HepG2 (cell line): ENCODE results near the gene GRB2. TPM values are rescaled to one million over a fixed set of nuclear protein-coding genes. Genes with fewer than 3 reads are reported as not detected.

Source experiments
- ARNT2 ChIP-seq: sonication (generic); formaldehyde crosslinking; IDR thresholded peaks from 2 replicates; pipeline ENCODE4 v1.8.0; 2022; ENCODE audit warnings: mild to moderate bottlenecking, low read depth, missing genetic modification reagents, moderate library complexity
- ELF3 ChIP-seq: IDR thresholded peaks from 2 replicates; pipeline ENCODE4 v1.6.1; 2016; ENCODE audit warnings: missing genetic modification reagents, missing compliant biosample characterization
- EP300 ChIP-seq, 3 experiments: sonication (generic) in 1 of 3; formaldehyde crosslinking in 1 of 3; IDR thresholded peaks; 2 replicates each; pipeline versions ENCODE4 v1.5.1 to v1.6.1; 2011 to 2020; ENCODE audit warnings: low read depth in 2 of 3, low read length in 2 of 3, borderline replicate concordance in 1 of 3, improper control_type of control experiment in 1 of 3, mild to moderate bottlenecking in 1 of 3, missing genetic modification reagents in 1 of 3, moderate library complexity in 1 of 3
- HNRNPLL ChIP-seq: fragments of 200-400 bp; formaldehyde crosslinking; IDR thresholded peaks from 2 replicates; pipeline ENCODE4 v1.6.1; 2017; ENCODE audit warnings: mild to moderate bottlenecking, low read depth, low read length; ENCODE audit not compliant: poor library complexity, severe bottlenecking
- NFE2L1 ChIP-seq: sonication (generic); formaldehyde crosslinking; IDR thresholded peaks from 2 replicates; pipeline ENCODE4 v1.4.0; 2020; ENCODE audit warnings: missing genetic modification reagents, mild to moderate bottlenecking, borderline replicate concordance
- NFYB ChIP-seq: sonication (generic); formaldehyde crosslinking; IDR thresholded peaks from 2 replicates; pipeline ENCODE4 v1.4.0; 2020; ENCODE audit warnings: missing genetic modification reagents
- PHF21A ChIP-seq: sonication (generic); formaldehyde crosslinking; IDR thresholded peaks from 2 replicates; pipeline ENCODE4 v1.5.0; 2020; ENCODE audit warnings: mild to moderate bottlenecking, missing genetic modification reagents
- RARA ChIP-seq: IDR thresholded peaks from 2 replicates; pipeline ENCODE4 v1.6.1; 2016; ENCODE audit warnings: missing genetic modification reagents, missing compliant biosample characterization
- ZNF12 ChIP-seq: sonication (generic); formaldehyde crosslinking; IDR thresholded peaks from 2 replicates; pipeline ENCODE4 v1.5.0; 2020; ENCODE audit warnings: missing genetic modification reagents
- polyA plus RNA-seq, 8 experiments: library from polyadenylated mRNA; depleted of rRNA in 3 of 8; stranded (reverse) in 7 of 8; unstranded in 1 of 8; fragments of >200 nt; fragmentation: Illumina TruSeq in 4 of 8; extraction: Trizol in 4 of 8; gene quantifications; 2 replicates each; pipeline versions ENCODE4 v1.2.1 to v1.2.3, GENCODE V29; 2011 to 2016; ENCODE audit warnings: low read depth in 4 of 8, missing spikeins in 1 of 8, mixed read lengths in 1 of 8; ENCODE audit not compliant: insufficient read depth in 1 of 8
- total RNA-seq, 5 experiments: library from RNA; depleted of rRNA; stranded (reverse); fragments of >200 nt; fragmentation: Illumina TruSeq; extraction: Trizol; gene quantifications; 2 replicates each; pipeline ENCODE4 v1.2.3, GENCODE V29; 2016; ENCODE audit warnings: low read depth in 1 of 5
- TF ChIP-seq, protein P1 (sequence below): sonication (generic); formaldehyde crosslinking; IDR thresholded peaks from 2 replicates; pipeline ENCODE4 v1.5.1; 2020; ENCODE audit warnings: mild to moderate bottlenecking, missing genetic modification reagents, moderate library complexity

Gene GRB2
- total and polyA plus RNA-seq, 2 of the 13 experiments (the other 11 are each of a cell fraction or from before 2014, with no cell fraction given) = 84.6 to 92.3 TPM

DNA sequence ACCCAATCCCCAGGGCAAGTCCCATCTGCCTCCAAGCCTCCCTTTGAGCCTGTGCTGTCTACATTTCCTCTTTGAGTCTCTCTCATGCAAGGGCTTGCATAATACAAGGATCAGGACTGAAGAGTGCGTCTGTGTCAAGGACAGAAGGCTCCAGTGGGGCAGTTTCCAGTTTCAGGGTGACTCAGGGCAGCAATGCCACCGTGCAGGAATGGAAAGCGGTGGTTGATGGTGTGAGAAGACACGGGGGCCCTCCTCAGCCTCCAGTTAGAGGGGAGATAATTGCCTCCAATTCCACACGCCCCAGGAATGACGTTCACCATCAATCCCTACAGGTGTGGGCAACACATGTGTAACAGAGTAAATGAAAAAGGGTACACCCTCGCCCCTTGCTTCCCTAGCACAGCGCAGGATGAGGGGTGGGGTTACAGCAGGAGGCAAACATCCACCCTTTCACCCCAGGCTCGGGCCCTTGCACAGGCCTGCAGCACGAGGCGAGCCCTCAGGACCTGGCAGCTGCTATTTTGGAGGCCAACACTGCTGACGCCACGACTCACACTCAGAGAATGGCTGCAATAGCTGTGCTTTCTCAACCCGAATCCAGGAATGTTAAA lies 91.4 kb downstream of the GRB2 start (continued):
- TF ChIP-seq PHF21A (CRISPR knock-in tag) (peak; percentile 44; the same call in 1 of the 2 replicates), NFYB (no peak), HNRNPLL (no peak), ELF3 (CRISPR knock-in tag) (peak; percentile 61; the same call in 1 of the 2 replicates), RARA (peak; percentile 76), ARNT2 (CRISPR knock-in tag) (0 out of 2 replicates have a peak, but pooled peaks have one; percentile 25), EP300 (IDR thresholded peaks at IDR 0.05; ENCODE audit: low read depth in 2 of 2, low read length in 2 of 2) (0 out of 4 replicates have a peak, but pooled peaks of 1 of the 2 experiments have one; percentile 20), EP300 (CRISPR knock-in tag; IDR thresholded peaks at IDR 0.05; ENCODE audit: borderline replicate concordance) (no peak), ZNF12 (CRISPR knock-in tag) (peak; percentile 45; the same call in 1 of the 2 replicates), NFE2L1 (no peak)
- TF ChIP-seq, protein P1, sequence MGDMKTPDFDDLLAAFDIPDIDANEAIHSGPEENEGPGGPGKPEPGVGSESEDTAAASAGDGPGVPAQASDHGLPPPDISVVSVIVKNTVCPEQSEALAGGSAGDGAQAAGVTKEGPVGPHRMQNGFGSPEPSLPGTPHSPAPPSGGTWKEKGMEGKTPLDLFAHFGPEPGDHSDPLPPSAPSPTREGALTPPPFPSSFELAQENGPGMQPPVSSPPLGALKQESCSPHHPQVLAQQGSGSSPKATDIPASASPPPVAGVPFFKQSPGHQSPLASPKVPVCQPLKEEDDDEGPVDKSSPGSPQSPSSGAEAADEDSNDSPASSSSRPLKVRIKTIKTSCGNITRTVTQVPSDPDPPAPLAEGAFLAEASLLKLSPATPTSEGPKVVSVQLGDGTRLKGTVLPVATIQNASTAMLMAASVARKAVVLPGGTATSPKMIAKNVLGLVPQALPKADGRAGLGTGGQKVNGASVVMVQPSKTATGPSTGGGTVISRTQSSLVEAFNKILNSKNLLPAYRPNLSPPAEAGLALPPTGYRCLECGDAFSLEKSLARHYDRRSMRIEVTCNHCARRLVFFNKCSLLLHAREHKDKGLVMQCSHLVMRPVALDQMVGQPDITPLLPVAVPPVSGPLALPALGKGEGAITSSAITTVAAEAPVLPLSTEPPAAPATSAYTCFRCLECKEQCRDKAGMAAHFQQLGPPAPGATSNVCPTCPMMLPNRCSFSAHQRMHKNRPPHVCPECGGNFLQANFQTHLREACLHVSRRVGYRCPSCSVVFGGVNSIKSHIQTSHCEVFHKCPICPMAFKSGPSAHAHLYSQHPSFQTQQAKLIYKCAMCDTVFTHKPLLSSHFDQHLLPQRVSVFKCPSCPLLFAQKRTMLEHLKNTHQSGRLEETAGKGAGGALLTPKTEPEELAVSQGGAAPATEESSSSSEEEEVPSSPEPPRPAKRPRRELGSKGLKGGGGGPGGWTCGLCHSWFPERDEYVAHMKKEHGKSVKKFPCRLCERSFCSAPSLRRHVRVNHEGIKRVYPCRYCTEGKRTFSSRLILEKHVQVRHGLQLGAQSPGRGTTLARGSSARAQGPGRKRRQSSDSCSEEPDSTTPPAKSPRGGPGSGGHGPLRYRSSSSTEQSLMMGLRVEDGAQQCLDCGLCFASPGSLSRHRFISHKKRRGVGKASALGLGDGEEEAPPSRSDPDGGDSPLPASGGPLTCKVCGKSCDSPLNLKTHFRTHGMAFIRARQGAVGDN = peak; percentile 67
